Suppressor macrophage treated with lipopolysaccharide for 1 hour (primary cell): ENCODE results near the gene CACNA1C.
A peak's percentile ranks its signal among the peaks of the same experiment; 100 is the strongest.

Source experiments
- DNase-seq, 3 donors: peaks; one replicate each; pipeline ENCODE4 v3.0.0-alpha.2; 2020 to 2022

Gene CACNA1C

DNA sequence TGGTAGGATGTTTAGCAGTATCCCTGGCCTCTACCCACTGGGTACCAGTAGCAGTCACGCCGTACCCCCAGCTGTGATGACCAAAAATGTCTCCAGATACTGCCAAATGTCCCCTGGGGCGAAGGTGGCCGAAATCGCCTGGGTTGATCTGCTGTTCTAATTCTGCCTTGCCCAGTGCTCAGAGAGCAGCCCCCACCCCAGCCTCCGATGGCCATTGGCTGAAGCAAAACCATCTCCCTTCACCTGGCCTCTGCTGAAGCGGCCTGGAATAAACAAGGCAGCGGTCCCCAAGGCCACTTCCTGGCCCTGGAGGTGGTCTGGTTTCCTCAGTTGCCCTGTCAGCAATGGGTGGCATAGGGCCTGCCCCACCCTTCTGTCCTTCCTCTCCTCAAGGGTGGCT is 298.4 kb downstream of the CACNA1C start:
- DNase-seq, result no peak

DNA sequence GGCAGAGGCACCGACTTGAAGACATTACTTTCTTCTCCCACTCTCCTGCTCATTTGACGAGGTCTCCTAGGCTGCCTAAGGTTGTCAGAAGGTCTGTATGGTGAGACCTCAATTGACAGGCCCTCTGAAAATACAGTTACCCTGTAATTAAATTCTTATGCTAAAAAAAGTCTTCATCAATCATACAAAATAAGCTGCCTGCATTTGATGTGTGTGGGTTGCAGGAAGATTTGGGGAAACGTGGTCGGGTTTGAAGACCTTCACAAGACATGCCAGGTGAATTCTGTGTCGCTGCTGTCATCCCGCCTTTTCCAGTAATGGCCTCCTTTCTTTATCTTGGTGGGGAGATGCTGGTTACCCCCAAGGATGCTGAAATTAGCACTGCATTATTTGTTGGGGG is 299.4 kb downstream of the CACNA1C start:
- DNase-seq, result no peak

DNA sequence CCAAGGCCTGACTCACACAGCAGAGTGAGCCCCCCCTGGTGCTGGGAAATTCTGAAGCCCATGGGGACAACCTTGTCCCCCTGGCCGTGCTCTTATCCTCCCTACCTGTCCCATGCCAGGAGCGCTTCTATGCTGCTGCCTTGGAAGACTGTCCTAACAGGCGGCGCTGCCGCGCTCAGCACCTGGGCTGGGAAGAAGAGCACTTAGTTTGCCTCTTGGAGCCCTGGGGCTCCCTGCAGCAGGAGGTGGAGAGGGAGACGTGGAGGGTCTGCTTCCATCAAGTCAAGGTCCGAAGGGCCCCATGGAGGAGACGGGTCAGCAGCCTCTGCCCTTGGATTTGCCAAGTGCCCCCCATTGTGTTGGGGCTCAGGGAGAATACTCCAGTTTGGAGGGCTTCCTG is 300.5 kb downstream of the CACNA1C start:
- no peak for DNase-seq

DNA sequence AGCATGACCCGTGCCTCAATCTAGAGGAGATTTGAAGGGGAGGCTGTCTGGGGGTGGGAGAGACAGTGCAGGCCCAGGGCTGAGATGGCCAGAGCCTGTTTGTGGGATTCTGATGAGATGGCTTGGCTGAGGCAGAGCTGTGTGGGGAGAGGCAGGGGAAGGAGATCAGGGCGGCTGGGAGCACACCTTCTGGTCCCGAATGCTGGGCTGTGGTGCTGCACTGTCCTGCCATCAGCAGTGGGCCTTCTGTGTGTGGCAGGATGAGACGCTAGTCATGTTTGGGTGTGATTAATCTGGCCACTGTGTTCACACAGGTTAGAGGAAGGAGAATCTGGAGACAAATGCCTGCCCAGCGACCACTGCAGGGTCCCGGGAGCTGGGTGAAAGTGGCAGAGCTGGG is 300.9 kb downstream of the CACNA1C start:
- DNase-seq, result no peak

DNA sequence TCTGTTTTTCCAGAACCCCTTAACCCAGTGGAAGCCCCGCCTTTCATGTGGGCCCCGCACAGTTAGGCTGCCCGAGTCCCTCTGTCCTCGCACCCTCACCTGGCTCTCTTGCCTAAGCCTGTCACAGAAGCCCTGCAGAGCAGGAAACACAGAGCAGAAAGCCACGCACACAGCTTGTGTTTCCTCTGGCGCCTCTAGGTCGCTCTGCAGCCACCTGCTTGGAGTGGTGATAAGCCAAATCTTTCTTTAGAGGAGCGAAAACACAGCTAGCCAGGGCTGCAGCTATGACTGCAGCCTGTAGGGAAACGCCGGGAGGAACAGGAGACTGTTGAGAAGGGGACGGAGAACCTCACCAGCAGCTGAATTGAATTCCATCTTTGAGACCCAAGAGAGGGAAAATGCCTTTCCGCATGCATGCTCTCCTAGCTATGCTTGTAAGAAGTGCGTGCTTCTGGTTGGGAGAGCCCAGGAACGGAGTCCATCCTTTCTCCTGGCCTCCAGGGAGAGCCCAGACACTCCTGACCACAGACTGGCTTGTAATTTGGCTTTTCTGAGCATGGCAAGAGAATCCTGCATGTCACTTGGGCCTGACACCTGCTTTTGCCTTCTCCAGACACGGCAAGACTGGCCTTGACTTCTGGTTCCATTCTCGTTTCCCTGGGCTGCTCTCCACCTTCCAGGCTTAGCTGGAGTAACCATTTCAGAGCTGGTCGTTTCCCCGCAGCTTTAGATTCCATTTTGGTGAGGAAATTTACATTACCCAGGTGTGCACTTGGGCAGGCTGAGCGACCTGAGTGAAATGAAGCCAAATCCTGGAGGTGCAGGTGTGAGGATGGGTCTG is 301.6 kb downstream of the CACNA1C start:
- no peak for DNase-seq

DNA sequence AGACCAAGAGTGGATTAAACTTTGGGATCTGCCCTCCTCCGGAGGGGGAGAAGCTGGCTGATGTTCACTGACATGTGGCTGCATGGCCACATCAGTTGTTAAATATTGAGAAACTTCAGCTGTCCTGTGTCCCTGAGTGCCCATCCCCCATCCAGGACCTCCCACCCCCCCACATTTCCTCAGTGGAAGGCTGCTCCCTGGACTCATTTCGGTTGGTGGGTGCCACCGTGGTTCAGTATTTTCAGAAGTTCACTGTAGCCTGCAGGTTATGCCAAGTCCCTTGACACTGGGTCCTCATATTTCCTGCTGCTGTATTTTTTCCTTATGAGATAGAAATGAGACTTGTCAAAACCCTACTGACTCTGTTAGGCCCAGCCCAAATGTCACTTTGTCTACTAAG is 302.4 kb downstream of the CACNA1C start:
- no peak for DNase-seq

DNA sequence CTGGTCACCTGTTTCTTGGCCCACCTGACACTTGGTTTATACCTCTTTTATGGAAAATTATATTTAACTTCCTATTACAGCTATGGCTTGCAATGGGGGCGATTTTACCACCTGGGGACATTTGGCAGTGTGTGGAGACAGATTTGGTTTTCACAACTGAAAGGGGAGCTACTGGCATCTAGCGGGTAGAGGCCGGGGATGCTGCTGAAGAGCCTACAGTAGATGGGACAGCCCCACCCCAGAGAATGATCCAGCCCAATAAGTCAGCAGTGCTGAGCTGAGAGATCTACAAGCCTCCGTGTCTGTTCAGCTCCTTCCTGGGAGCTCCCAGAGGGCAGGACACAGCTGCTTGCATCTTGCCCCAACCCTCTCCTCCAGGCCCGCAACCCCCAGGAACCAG is 302.8 kb downstream of the CACNA1C start:
- DNase-seq, result no peak

DNA sequence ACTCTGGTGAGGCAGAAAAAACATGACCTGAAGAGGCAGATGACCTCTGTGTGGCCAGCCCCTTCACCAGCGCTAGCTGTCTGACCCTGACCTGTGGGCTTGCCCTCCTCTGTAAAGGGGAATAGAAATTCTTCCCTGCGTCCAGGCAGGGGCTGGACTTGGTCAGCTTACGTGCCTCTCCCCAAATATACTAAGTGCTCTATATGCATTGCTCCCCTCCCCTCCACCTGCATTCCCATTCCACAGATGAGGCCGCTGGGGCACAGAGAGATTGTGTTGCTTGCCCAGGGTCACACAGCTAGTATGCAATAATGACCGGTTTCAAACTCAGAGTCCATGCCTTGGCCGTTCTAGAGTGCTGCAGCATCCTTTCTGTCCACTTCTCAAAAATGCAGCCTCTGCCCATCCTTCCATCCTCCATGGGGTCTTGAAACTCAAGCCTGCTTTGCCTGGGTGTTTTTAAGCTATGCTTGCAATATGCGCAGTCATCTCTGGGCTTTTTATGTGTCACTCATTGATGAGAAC is 303.9 kb downstream of the CACNA1C start:
- peak; percentile 39 to 67 (median 43) for DNase-seq

DNA sequence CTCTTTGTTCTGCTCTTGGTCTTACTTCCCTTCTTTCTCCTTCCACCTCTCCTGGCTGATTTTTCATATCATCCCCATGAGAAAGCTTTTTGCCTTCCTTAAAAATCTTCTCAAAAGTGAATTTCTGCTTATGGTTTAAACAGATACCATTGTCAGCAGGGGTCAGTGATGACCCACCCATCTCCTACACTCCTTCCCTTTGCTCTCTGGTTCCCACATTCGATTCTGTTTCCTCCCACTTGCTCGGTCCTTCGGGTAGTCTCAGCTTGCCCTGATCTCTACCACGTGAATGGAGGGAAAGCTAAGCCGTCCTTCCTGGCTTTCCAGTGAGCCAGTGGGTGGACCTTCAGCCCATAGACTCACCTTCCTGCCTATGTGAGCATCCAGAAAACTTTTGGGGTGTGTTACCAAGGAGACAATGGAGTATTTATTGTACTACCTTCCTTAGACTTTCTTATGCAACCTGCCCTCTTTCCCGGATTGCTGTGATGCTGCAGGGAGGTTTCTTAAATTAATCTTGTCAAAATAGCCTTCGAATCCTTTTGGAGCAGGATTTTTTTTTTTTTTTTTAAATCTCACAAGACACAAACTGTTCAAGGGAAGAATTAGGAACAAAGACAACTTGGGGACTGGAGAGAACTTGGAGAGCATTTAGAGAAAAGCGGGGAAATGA is 306.3 kb downstream of the CACNA1C start:
- peak; percentile 64 to 77 (median 70) for DNase-seq

DNA sequence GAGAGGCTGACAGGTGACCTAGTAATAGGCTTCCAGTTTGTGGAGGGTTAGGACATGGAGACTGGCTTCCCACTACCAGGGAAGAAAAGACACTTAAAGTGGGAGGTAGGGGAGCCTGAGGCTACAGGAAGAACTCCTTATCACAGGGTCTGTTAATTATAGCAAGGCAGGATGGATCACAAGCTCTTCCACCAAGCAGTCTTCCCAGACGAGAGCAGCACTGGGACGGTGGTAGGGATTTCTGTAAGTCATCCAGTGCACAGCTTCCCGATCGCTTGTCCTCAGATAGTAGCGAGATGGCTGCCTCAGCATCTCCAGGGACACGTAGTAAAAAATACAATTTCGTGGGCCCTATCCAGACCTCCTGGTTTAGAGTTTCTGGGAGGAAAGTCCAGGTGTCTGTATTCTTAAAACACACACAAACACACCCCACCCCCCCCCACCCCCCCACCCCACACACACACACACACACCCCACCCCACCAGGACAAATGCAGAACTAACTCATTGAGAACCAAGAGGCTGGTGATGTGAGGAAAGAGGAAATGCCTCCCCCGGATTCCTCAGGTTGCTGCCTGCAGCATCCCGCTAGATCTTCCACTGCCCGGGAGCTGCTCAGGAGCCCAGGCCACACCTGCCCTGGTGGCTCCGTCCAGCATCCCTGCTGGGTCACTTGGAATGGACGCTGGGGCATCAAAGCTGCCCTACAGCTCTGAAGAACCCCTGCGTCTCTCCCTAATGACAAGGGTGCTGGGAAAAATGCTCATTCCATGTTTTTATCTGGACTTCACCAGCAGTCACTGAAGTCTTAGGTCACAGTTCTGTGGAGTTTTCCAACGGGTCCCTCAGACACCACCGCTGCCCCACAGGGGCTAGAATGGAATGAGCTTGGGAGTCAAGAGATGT is 307.2 kb downstream of the CACNA1C start:
- DNase-seq, result peak; percentile 47 to 53 (median 50)

DNA sequence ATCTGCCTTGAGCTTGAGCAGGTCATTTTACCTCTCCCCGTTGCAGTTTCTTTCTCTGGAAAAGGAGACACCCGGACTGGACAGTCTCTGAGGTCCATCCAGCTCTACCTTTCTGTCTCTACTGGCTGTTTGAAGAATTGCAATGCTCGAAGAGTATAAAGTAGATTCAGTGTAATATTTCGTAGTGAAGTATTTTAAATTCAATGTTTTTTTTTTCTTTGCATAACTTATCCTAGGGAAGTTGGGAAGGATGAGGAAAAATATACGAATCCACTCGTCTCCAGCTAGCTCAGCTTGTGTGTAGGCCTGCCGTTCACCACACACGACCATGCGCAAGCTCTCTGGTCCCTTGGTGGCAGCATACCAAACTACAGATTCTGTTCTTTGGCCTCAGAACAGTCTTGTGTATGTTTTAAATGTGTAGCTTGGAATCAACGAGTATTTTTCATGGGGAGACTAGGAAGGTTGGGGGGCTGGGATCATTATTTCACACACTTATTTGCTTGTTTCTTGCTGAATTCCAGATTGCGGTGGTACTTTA is 307.9 kb downstream of the CACNA1C start:
- no peak for DNase-seq

DNA sequence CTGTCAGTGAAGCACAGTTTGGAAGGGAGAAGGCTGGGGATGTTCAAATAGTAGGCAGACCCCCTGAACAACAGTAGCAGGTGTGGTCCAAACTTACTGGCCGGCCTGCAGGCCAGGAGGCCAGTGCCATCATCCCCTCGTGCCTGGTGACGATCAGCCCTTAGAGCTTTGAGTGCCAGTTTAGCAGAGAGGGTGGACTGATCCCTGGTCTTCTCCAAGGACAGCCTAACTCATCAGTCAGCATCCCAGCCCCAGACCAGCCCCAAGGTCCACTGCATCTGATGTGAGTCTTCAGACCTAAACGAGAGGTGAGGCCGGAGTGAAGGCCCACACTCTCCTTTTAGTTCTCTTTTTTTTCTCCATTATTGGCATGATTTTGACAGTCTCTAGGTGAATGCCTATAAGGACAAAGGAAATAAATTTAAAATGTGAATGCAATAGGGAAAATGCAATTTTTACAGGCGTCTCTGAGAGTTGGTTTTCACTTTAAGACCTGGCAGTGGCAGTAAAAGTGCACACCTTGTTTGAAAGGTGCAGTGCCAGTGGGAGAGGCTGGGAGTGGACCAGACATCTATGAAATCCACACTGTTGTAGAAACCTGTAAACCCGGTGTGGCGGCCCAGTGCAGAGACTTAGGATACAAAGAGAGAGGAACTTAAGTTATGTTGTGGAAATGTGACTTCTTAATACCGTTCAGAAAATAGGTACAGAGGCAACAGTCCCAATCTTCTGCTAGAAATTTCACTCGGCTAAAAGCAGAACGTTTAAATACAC is 311.2 kb downstream of the CACNA1C start:
- DNase-seq, result no peak

DNA sequence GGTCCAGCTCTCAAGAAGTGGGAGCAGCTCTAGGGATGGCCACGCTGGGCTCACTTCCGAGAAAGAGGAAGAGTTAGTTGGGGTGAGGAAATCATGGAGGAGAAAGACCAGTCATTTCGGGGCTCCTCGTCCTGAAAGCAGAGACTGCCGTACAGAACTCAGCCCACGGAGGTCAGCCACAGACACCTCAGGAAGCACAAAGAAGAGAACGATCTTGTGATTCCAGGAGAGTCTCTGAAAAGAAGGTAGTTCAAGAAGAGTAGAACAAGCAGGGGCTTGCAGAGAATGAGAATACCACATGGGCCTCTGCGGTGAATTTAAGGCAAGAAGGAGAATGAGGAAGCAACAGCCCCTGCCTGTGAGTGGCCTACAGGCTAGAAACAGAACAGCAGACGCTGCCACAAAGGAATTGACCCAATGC is 311.9 kb downstream of the CACNA1C start:
- DNase-seq, result peak; percentile 67 to 72 (median 68)

DNA sequence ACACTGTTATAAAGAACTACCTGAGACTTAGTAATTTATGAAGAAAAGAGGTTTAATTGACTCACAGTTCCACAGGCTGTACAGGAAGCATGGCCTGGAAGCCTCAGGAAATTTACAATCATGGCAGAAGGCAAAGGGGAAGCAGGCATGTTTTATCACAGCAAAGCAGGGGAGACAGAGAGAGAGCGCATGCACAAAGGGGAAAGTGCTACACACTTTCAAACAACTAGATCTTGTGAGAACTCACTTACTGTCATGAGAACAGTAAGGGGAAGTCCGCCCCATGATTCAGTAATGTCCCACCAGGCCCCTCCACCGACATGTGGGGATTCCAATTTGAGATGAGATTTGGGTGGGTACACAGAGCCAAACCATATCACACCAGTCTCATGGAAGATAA is 313.9 kb downstream of the CACNA1C start:
- peak in 1 of 3 donors; percentile 30 for DNase-seq

DNA sequence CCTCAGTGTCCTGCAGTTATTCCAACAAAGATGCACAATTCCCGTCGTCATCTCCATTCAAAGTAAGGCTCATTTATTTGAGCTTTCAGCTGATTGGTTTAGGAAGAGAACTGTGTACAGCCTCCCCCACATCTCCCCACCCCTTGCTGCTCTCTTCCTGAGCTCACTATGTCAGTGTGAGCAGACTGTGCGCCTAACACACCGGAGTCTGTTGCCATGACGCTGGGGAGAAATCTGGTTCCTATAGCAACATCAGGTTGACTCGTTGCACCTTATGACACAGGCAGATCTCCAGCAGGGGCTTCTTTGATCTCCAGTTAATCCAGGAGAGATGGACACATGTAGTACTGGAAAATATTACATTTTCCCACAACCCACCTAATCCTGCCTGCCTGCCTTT is 319.4 kb downstream of the CACNA1C start:
- no peak for DNase-seq

DNA sequence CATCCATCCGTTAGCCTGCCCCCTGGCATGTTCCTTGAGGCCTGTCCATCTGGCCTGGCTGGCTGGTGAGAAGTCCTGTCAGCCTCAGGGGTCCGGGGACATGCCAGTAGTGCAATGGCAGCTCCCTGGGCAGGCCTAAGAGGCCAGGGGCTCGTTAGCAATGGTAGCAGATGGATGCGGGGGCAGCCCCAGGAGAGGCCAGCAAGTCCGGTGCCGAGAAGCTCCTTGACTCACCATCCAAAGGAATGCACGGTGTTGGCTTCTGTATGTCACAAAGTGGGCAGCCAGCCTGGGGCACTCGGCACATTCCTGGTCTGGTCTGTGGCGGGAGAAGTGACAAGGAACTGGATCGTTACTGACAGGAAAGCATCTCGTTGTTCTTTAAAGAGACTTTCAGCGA is 319.9 kb downstream of the CACNA1C start:
- no peak for DNase-seq

DNA sequence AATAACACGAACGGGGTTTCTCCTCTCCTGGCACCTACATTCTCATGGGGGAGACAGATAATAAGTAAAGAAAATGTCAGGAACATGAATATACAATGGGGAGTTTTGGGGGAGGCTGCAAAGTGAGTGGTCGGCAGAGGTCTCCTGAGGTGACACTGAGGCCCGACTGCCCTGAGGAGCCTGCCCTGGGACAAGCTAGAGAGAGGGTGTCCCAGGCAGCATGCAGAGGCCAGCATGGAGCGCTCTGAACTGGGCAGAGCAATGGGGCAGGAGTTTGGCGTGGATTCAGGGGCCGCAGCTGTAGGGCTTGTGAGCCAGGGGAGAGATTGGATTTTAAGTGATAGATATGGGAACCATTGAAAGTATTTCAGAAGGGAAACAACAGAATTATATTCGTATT is 320.5 kb downstream of the CACNA1C start:
- no peak for DNase-seq

DNA sequence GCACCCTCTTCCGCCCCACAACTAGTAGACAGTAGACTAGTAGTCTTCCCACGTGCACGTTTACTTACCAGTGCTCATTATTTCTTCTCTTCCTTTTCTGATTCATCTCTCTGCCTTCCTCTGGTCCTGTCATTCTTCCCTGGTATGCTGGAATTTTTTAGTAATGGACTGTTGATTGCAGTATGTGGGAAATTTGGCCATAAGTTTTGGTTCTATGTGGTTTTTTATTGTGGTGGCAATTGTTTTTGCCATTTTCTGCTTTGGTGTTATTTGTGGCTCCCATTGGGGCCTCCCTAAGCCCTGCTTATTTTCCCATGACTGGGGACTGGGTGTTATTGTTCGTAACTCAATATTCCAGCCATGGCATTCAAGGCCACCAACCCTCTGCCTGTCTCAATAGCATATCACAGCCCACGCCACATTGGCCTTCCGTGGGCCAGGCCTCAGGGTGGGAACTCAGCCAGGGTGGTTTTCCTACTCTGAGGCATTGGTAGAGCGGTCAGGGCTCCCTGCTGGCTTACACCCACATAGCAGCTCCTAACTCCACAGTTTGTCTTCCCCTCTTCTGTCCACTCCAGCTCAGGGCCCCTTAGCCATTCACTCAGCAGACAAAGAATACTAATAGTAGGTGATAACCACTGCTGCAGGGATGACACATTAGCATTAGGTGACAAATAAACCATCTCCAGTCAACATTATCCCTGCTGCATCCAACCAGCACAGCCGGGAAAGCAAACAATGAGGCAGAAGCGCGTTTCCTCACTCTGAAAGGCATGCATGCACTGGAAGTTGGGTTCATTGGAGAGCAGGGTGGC is 321.5 kb downstream of the CACNA1C start:
- no peak for DNase-seq

DNA sequence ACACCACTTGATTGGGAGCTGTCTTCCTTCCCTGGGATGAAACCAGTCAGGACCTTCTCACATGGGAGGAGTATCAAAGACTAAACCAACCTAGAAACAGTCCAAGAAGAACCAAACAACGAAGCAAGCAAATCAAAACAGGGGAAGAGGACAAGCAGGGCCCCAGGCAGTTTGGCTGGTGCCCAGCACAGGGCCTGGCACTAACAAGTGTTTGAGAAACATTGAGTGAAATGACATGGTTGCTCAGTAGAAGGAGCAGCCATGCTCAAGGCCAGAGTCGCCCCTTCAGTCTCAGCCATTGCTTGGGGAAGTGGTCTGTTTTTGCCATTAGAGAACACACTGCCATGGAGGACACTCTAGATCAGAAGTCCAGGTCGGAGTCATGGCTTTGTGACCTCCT is 323.1 kb downstream of the CACNA1C start:
- no peak for DNase-seq

DNA sequence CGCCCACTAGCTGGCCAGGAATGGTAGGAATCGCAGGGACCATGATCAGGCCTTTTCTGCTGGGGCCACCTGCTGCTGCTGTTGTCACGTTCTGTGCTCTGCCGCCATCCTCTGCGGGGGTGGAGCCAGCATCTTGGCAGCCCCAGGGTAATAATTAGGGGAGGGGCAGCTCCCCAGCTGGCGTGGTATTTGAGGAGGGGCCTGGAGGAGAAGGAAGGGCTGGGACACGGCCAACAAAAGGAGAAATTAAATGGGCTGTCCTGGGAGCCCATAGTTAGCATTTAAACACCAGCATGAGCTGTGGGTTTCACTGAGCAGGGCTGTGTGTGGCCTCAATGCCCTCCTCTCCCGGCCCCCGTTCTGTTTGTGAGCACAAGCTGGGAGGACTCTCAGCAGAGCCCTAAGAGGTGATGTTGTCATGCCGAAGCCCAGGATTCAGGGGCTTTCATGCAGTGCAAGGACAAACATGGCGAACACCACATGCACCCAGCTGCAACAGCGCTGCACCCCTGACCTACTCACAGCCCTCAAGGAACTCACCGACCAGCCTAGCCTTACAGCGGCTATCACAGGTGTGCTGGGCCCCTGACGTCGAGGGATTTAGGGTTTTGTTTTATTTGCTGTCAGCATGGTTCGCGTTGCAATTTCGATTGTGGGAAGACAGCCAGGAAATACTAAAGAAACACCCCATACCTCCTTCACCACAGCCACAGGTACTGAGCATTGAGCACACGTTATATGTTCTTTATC is 324.3 kb downstream of the CACNA1C start:
- DNase-seq, result no peak
